Activated T-helper 1 cell treated with anti-CD3 and anti-CD28 coated beads, Interleukin-12 subunit alpha, Interleukin-12 subunit beta, Interleukin-2, Interleukin-4 antibody, amounts not matched to agents 30 ng/mL and 10 ng/mL and 1 ng/mL, durations not matched to agents 14 hours and 24 hours and 36 hours (primary cell): Measurements from ENCODE around the gene DOCK3. TPM values are rescaled to one million over a fixed set of nuclear protein-coding genes. Genes with fewer than 3 reads are reported as not detected.
"Not testable (repeated sequence)": the region's sequence is repeated elsewhere in the genome, so short reads cannot be mapped to it uniquely, and the experiment has no call there.

Source experiments
- DNase-seq: peaks from one replicate; pipeline ENCODE4 v3.0.0; 2021; ENCODE audit warnings: low spot score
- H3K27ac Mint-ChIP-seq: one replicate; pipeline ENCODE4 v1.8.0; 2021; ENCODE audit warnings: mild to moderate bottlenecking, mixed read lengths
- H3K27me3 Mint-ChIP-seq: one replicate; pipeline ENCODE4 v1.8.0; 2022; ENCODE audit warnings: mild to moderate bottlenecking, moderate library complexity, mixed read lengths; ENCODE audit not compliant: insufficient read depth
- H3K36me3 Mint-ChIP-seq: one replicate; pipeline ENCODE4 v1.8.0; 2021; ENCODE audit warnings: low read depth, mixed read lengths
- H3K4me1 Mint-ChIP-seq: one replicate; pipeline ENCODE4 v1.8.0; 2021; ENCODE audit warnings: low read depth, mixed read lengths
- H3K4me3 Mint-ChIP-seq: one replicate; pipeline ENCODE4 v1.8.0; 2021; ENCODE audit warnings: mild to moderate bottlenecking, moderate library complexity, mixed read lengths
- H3K9me3 Mint-ChIP-seq: one replicate; pipeline ENCODE4 v1.8.0; 2021; ENCODE audit warnings: mixed read lengths
- intact Hi-C: fragments of 100-400 bp; cut with micrococcal nuclease; formaldehyde crosslinking; loops from one replicate; pipeline ENCODE4 v1.15.1; 2024
- total RNA-seq: library from RNA; stranded (reverse); gene quantifications from 2 replicates; pipeline ENCODE4 v1.2.3, GENCODE V29; 2022

The DOCK3 gene
- total RNA-seq, 1 donor from 2014 or later: 1.5 TPM

DNA sequence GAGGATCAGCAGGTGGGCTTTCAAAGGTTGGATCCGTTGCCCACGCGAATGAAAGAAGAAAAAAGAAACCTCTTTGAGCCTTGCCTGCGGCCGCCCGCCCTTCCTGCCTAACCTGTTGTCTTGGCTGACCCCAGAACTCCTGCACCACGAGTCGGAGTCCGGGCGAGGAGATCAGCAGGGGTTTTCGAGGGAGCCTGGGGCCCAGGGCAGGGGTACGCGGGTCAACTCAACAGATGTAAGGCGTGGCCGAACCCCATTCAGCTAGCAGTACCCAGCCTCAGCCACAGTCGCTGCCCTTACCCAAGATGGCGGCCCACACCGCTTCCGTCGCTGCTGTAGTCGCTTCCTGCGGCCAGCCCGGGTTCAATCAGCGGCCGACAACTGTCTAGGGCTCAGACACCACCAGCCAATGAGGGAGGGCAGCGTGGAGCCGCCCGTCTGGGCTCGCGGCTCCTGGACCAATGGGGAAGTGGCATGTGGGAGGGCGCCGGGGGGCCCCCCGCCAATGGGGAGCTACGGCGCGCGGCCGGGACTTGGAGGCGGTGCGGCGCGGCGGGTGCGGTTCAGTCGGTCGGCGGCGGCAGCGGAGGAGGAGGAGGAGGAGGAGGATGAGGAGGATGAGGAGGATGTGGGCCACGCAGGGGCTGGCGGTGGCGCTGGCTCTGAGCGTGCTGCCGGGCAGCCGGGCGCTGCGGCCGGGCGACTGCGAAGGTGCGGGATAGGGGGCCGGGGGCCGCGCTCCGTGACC is 710.2 kb downstream of the DOCK3 start, which contains the start of gene MANF:
Gene MANF, plus strand, starts transcription at position 566 of the 748 bp plus-strand sequence. Its CDS starts 52 bp downstream, at position 618.
- H3K27ac Mint-ChIP-seq: peak within 1 kb of the TSS; percentile 98
- H3K27me3 Mint-ChIP-seq: no peaks in the 10 kb centered on the region
- DNase-seq: peak; percentile 98
- H3K36me3 Mint-ChIP-seq: peaks cover 36% of the 10 kb centered on the region
- peak within 1 kb of the TSS; percentile 99 for H3K4me3 Mint-ChIP-seq
- H3K9me3 Mint-ChIP-seq: no peaks in the 10 kb centered on the region
- intact Hi-C loops: loop anchor here (1.0 to 10.0 kb wide), 10 partner anchors 114 to 1048 kb away; partner anchors contain the start of genes DOCK3, DUSP7, HEMK1 and TEX264
- H3K4me1 Mint-ChIP-seq: peaks cover 54% of the 10 kb centered on the region

GRCh38 chr3:51385621-51386091 is 710.9 kb downstream of the DOCK3 start:
- peaks cover 60% of the 10 kb centered on the region for H3K4me1 Mint-ChIP-seq
- DNase-seq: no peak
- intact Hi-C loops: loop anchor here (1.0 to 10.0 kb wide), 10 partner anchors 114 to 1048 kb away; partner anchors contain the start of genes DOCK3, DUSP7, HEMK1 and TEX264
- H3K27me3 Mint-ChIP-seq: no peaks in the 10 kb centered on the region
- peak overlapping the region; percentile 99 for H3K4me3 Mint-ChIP-seq
- H3K9me3 Mint-ChIP-seq: no peaks in the 10 kb centered on the region
- H3K27ac Mint-ChIP-seq: peak overlapping the region; percentile 94
- H3K36me3 Mint-ChIP-seq: peaks cover 36% of the 10 kb centered on the region

DNA sequence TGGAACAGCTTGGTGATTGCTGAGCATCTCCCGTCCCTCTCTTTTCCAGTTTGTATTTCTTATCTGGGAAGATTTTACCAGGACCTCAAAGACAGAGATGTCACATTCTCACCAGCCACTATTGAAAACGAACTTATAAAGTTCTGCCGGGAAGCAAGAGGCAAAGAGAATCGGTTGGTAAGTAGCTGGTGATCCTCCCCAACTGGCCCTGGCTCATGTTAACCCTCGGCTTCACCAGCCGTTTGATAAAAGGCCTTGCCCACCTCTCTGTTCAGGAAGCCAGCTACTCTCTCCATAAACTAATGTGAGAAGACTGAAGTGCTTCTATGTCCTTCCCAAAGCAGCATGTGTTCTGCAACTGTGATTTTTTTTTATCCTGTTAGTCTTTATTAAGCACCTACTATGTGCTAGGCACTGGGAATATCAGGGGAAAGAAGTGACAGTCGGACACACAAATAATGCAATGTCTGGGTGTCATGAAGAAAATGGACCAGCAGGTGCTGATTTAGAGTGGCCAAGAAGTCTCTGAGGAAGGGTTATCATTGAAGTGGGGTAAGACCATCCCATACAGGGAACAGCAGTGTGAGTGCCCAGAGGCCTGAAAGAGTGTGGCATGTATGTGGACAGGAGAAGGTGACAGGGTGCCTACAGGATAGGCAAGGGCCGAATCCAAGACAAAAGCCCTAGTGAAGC is 711.6 kb downstream of the DOCK3 start:
- H3K27ac Mint-ChIP-seq: peak overlapping the region; percentile 94
- no peak for DNase-seq
- H3K36me3 Mint-ChIP-seq: peaks cover 36% of the 10 kb centered on the region
- intact Hi-C loops: loop anchor here (5.0 to 10.0 kb wide), 3 partner anchors 414 to 1049 kb away; partner anchors contain the start of gene DUSP7
- no peaks in the 10 kb centered on the region for H3K27me3 Mint-ChIP-seq
- peaks cover 62% of the 10 kb centered on the region for H3K4me1 Mint-ChIP-seq
- H3K4me3 Mint-ChIP-seq: peak overlapping the region; percentile 99
- H3K9me3 Mint-ChIP-seq: no peaks in the 10 kb centered on the region

- Mint-ChIP-seq H3K27ac (peak overlapping the region; percentile 40), H3K9me3 (no peaks in the 10 kb centered on the region), H3K4me1 (peaks cover 62% of the 10 kb centered on the region), H3K4me3 (peak overlapping the region; percentile 99), H3K36me3 (peaks cover 36% of the 10 kb centered on the region), H3K27me3 (no peaks in the 10 kb centered on the region)
- DNase-seq: no peak
- intact Hi-C loops: loop anchor here (5.0 to 10.0 kb wide), 3 partner anchors 415 to 1050 kb away; partner anchors contain the start of gene DUSP7
Observed at GRCh38 chr3:51386852-51387229, 712.1 kb downstream of the DOCK3 start.

DNA sequence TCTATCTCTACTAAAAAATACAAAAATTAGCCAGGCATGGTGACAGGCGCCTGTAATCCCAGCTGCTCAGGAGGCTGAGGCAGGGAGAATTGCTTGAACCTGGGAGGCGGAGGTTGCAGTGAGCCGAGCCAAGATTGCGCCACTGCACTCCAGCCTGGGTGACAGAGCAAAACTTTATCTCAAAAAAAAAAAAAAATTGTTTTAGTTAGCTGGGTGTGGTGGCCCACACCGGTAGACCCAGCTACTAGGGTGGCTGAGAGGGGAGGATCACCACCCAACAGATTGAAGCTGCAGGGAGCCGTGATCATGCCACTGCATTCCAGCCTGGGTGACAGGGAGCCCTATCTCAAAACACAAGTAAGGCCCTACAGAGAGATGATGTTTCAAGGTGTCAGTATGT is 712.6 kb downstream of the DOCK3 start:
- intact Hi-C loops: loop anchor here (5.0 to 10.0 kb wide), 3 partner anchors 415 to 1050 kb away; partner anchors contain the start of gene DUSP7
- peak overlapping the region; percentile 99 for H3K4me3 Mint-ChIP-seq
- H3K36me3 Mint-ChIP-seq: peaks cover 36% of the 10 kb centered on the region
- not testable (repeated sequence) for H3K9me3 Mint-ChIP-seq, DNase-seq, H3K27me3 Mint-ChIP-seq
- H3K27ac Mint-ChIP-seq: peak overlapping the region; percentile 40
- peaks cover 62% of the 10 kb centered on the region for H3K4me1 Mint-ChIP-seq

GRCh38 chr3:51388286-51389029 is 713.7 kb downstream of the DOCK3 start:
- Mint-ChIP-seq H3K4me1 (peaks cover 59% of the 10 kb centered on the region), H3K36me3 (peaks cover 43% of the 10 kb centered on the region), H3K9me3 (no peaks in the 10 kb centered on the region), H3K27me3 (no peaks in the 10 kb centered on the region), H3K4me3 (peak overlapping the region; percentile 60), H3K27ac (no peak overlapping the region)
- intact Hi-C loops: loop anchor here (5.0 to 10.0 kb wide), 3 partner anchors 416 to 1051 kb away; partner anchors contain the start of gene DUSP7
- DNase-seq: no peak

- Mint-ChIP-seq H3K9me3 (no peaks in the 10 kb centered on the region), H3K4me1 (peaks cover 61% of the 10 kb centered on the region), H3K27me3 (no peaks in the 10 kb centered on the region), H3K27ac (peak overlapping the region; percentile 23), H3K36me3 (peaks cover 47% of the 10 kb centered on the region), H3K4me3 (peak overlapping the region; percentile 26)
- DNase-seq: peak; percentile 45
- intact Hi-C loops: loop anchor here (2.0 to 10.0 kb wide), 5 partner anchors 45 to 1052 kb away; partner anchors contain the start of genes ABHD14A, ABHD14B and DUSP7
Observed at GRCh38 chr3:51389423-51390183, 714.9 kb downstream of the DOCK3 start.

DNA sequence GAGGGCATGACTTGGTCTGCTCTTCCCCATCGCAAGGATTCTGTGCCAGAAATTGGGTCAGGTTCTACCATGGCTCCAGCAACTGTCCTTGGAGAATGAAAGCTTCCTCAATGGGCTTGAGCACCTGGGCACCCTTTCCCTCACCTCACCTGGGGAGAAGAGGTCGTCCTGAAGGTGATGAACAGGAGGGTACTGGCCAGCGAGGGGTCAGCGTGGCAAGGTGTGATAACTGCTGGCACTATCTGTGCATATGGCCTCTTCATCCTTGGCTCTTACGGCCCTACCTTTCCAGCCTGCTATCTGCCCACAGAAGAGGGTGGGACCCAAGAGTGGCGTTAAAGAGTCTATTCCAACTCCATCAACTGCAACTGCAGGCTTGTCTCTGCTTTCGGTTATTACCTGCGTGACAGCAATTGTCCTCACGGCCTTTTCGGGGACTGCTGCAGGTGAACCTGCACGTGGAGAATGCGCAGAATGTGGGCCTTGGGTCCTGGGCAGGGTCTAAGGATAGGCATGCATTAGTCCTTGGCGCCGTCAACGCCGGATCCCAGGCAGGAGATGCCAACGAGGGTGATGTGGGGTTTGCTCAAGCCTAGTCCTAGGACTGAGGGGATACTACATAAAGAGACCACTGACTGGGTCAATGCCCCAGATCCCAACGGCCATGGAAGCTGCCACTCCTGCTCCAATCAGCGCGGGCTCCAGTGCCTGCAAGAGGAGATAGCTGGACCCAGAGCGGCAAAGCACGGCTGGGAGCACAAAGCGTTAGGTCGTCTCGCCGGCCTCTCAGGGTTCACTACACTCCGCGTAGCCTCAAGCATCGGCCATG is 715.7 kb downstream of the DOCK3 start:
- Mint-ChIP-seq H3K36me3 (peaks cover 47% of the 10 kb centered on the region), H3K27me3 (no peaks in the 10 kb centered on the region)

GRCh38 chr3:51391075-51391565 is 716.4 kb downstream of the DOCK3 start, which contains the start of gene RBM15B:
RBM15B (plus strand) TSS chr3:51391285; CDS start chr3:51391400, 115 bp downstream.
- peak within 1 kb of the TSS; percentile 86 for H3K27ac Mint-ChIP-seq
- peaks cover 66% of the 10 kb centered on the region for H3K4me1 Mint-ChIP-seq
- H3K9me3 Mint-ChIP-seq: no peaks in the 10 kb centered on the region
- H3K27me3 Mint-ChIP-seq: no peaks in the 10 kb centered on the region
- intact Hi-C loops: loop anchor here (1.0 to 10.0 kb wide), 7 partner anchors 44 to 1092 kb away; partner anchors contain the start of genes ABHD14A, ABHD14B, DCAF1 and HEMK1
- DNase-seq: peak; percentile 98
- peaks cover 42% of the 10 kb centered on the region for H3K36me3 Mint-ChIP-seq
- H3K4me3 Mint-ChIP-seq: peak within 1 kb of the TSS; percentile 85

More for the DNA sequence above, 715.7 kb downstream of the DOCK3 start:
- no peaks in the 10 kb centered on the region for H3K9me3 Mint-ChIP-seq
- no peak for DNase-seq
- H3K27ac Mint-ChIP-seq: peak overlapping the region; percentile 21
- H3K4me1 Mint-ChIP-seq: peaks cover 69% of the 10 kb centered on the region
- intact Hi-C loops: loop anchor here (1.0 to 10.0 kb wide), 7 partner anchors 44 to 1091 kb away; partner anchors contain the start of genes ABHD14A, ABHD14B, DCAF1 and HEMK1
- H3K4me3 Mint-ChIP-seq: peak overlapping the region; percentile 68

GRCh38 chr3:51391566-51392354 is 717.0 kb downstream of the DOCK3 start:
- no peaks in the 10 kb centered on the region for H3K27me3 Mint-ChIP-seq
- H3K4me3 Mint-ChIP-seq: peak overlapping the region; percentile 85
- intact Hi-C loops: loop anchor here (1.0 to 10.0 kb wide), 7 partner anchors 43 to 1092 kb away; partner anchors contain the start of genes ABHD14A, ABHD14B, DCAF1 and HEMK1
- H3K27ac Mint-ChIP-seq: peak overlapping the region; percentile 86
- peaks cover 44% of the 10 kb centered on the region for H3K36me3 Mint-ChIP-seq
- peak; percentile 33 for DNase-seq
- H3K9me3 Mint-ChIP-seq: no peaks in the 10 kb centered on the region
- peaks cover 66% of the 10 kb centered on the region for H3K4me1 Mint-ChIP-seq
